Esophagus mucosa (tissue), 1 donor: ENCODE measurements around the gene TRAF1. TPM values are rescaled to one million over a fixed set of nuclear protein-coding genes. Genes with fewer than 3 reads are reported as not detected.

Experiments
- ATAC-seq: fragments of 200-7000 bp; cut with Tn5 transposase; one replicate; pipeline ENCODE4 v1.9.1; 2020
- total RNA-seq: library from RNA; stranded (reverse); gene quantifications from one replicate; pipeline ENCODE4 v1.2.4, GENCODE V29; 2023
- donor health status: DM: yes; HTN: yes; CAD: no.

TRAF1 gene
- total RNA-seq, 1 donor from 2014 or later = 1.2 TPM

- ATAC-seq = no peak
These were observed 14.0 kb upstream of the TRAF1 start for GRCh38 chr9:120940573-120940972.

GRCh38 chr9:120938851-120939250 is 12.3 kb upstream of the TRAF1 start:
- ATAC-seq = no peak

GRCh38 chr9:120937596-120937995 is 11.0 kb upstream of the TRAF1 start:
- ATAC-seq = no peak

- no peak for ATAC-seq
These were observed 10.5 kb upstream of the TRAF1 start for GRCh38 chr9:120937127-120937526.

- ATAC-seq = no peak
These were observed 10.1 kb upstream of the TRAF1 start for GRCh38 chr9:120936764-120937122.

- peak; percentile 80 for ATAC-seq
These were observed 9.6 kb upstream of the TRAF1 start for GRCh38 chr9:120936011-120936763.

GRCh38 chr9:120935383-120935857 is 8.8 kb upstream of the TRAF1 start:
- ATAC-seq = peak; percentile 93

GRCh38 chr9:120934281-120934680 is 7.7 kb upstream of the TRAF1 start:
- no peak for ATAC-seq

- ATAC-seq = no peak
These were observed 6.9 kb upstream of the TRAF1 start for GRCh38 chr9:120933310-120934055.

GRCh38 chr9:120932086-120932823 is 5.7 kb upstream of the TRAF1 start:
- no peak for ATAC-seq

- ATAC-seq = no peak
These were observed 4.9 kb upstream of the TRAF1 start for GRCh38 chr9:120931231-120932085.

- no peak for ATAC-seq
These were observed 2.7 kb upstream of the TRAF1 start for GRCh38 chr9:120929229-120929791.

GRCh38 chr9:120928483-120929228 is 2.1 kb upstream of the TRAF1 start:
- peak; percentile 84 for ATAC-seq

- peak; percentile 40 for ATAC-seq
These were observed 1.5 kb upstream of the TRAF1 start for GRCh38 chr9:120928015-120928482.

GRCh38 chr9:120927269-120928014 is 846 bp upstream of the TRAF1 start:
- no peak for ATAC-seq

GRCh38 chr9:120925535-120926396 is 830 bp downstream of the TRAF1 start:
- ATAC-seq = no peak

- no peak for ATAC-seq
These were observed 1.7 kb downstream of the TRAF1 start for GRCh38 chr9:120924698-120925534.

- no peak for ATAC-seq
These were observed 2.8 kb downstream of the TRAF1 start for GRCh38 chr9:120923620-120924328.
